Nephron (organoid): Measurements from ENCODE around the gene NMB.
A peak's percentile ranks its signal among the peaks of the same experiment; 100 is the strongest.

Experiments used
- H3K27ac Mint-ChIP-seq, 3 experiments: 2 replicates each; pipeline ENCODE4 v1.8.0; 2020; ENCODE audit warnings: mixed read lengths in 3 of 3, mild to moderate bottlenecking in 2 of 3, moderate library complexity in 1 of 3
- H3K27me3 Mint-ChIP-seq: 2 replicates; pipeline ENCODE4 v1.8.0; 2021; ENCODE audit warnings: low read depth, mild to moderate bottlenecking, moderate library complexity, mixed read lengths
- H3K36me3 Mint-ChIP-seq: 2 replicates; pipeline ENCODE4 v1.8.0; 2020; ENCODE audit warnings: low read depth, mixed read lengths
- H3K4me1 Mint-ChIP-seq: 2 replicates; pipeline ENCODE4 v1.8.0; 2020; ENCODE audit warnings: mixed read lengths
- H3K4me3 Mint-ChIP-seq, 3 experiments: 2 replicates each; pipeline ENCODE4 v1.8.0; 2020; ENCODE audit warnings: mild to moderate bottlenecking in 3 of 3, mixed read lengths in 3 of 3, moderate library complexity in 2 of 3
- H3K9me3 Mint-ChIP-seq: 2 replicates; pipeline ENCODE4 v1.8.0; 2020; ENCODE audit warnings: mixed read lengths
- CTCF ChIP-seq, 3 experiments: fragments of 200-600 bp; sonication (generic); IDR thresholded peaks; one replicate each; pipeline ENCODE4 v1.5.0; 2021; ENCODE audit warnings: antibody characterized with exemption in 3 of 3; ENCODE audit not compliant: unreplicated experiment in 3 of 3

The NMB gene

GRCh38 chr15:84658080-84658787, at the start of gene NMB:
Gene NMB (minus strand): TSS chr15:84658199. CDS start chr15:84658152, 47 bp downstream.
- H3K27ac Mint-ChIP-seq = peak within 1 kb of the TSS in 1 of 3 experiments; percentile 46
- no peaks in the 10 kb centered on the region for H3K27me3 Mint-ChIP-seq
- H3K4me1 Mint-ChIP-seq = peaks cover 24% of the 10 kb centered on the region
- H3K36me3 Mint-ChIP-seq = peaks cover 7% of the 10 kb centered on the region
- peak within 1 kb of the TSS; percentile 80 to 84 (median 83) for H3K4me3 Mint-ChIP-seq
- H3K9me3 Mint-ChIP-seq = no peaks in the 10 kb centered on the region
- TF ChIP-seq CTCF (IDR thresholded peaks at IDR 0.05; ENCODE audit: unreplicated experiment in 3 of 3) = peak; percentile 51 to 81 (median 72)

GRCh38 chr15:84703808-84704207, 45.8 kb upstream of the NMB start:
- no peaks in the 10 kb centered on the region for H3K9me3 Mint-ChIP-seq
- H3K27me3 Mint-ChIP-seq = no peaks in the 10 kb centered on the region
- no peak overlapping the region for H3K27ac Mint-ChIP-seq
- peaks cover 15% of the 10 kb centered on the region for H3K4me1 Mint-ChIP-seq
- TF ChIP-seq CTCF (IDR thresholded peaks at IDR 0.05; ENCODE audit: unreplicated experiment in 3 of 3) = no peak
- peaks cover 14% of the 10 kb centered on the region for H3K36me3 Mint-ChIP-seq
- H3K4me3 Mint-ChIP-seq = no peak overlapping the region

- no peak overlapping the region for H3K4me3 Mint-ChIP-seq
- peak overlapping the region in 2 of 3 experiments; percentile 10 to 32 for H3K27ac Mint-ChIP-seq
- H3K36me3 Mint-ChIP-seq = peaks cover 7% of the 10 kb centered on the region
- H3K4me1 Mint-ChIP-seq = peaks cover 15% of the 10 kb centered on the region
- H3K9me3 Mint-ChIP-seq = no peaks in the 10 kb centered on the region
- H3K27me3 Mint-ChIP-seq = no peaks in the 10 kb centered on the region
- TF ChIP-seq CTCF (IDR thresholded peaks at IDR 0.05; ENCODE audit: unreplicated experiment in 3 of 3) = no peak
Observed at GRCh38 chr15:84702961-84703482, 45.0 kb upstream of the NMB start.

GRCh38 chr15:84699538-84700191, 41.7 kb upstream of the NMB start:
- H3K36me3 Mint-ChIP-seq = no peaks in the 10 kb centered on the region
- peaks cover 11% of the 10 kb centered on the region for H3K4me1 Mint-ChIP-seq
- no peaks in the 10 kb centered on the region for H3K9me3 Mint-ChIP-seq
- TF ChIP-seq CTCF (IDR thresholded peaks at IDR 0.05; ENCODE audit: unreplicated experiment in 3 of 3) = no peak
- H3K4me3 Mint-ChIP-seq = no peak overlapping the region
- no peaks in the 10 kb centered on the region for H3K27me3 Mint-ChIP-seq
- peak overlapping the region in 1 of 3 experiments; percentile 12 for H3K27ac Mint-ChIP-seq

GRCh38 chr15:84697236-84697990, 39.4 kb upstream of the NMB start:
- TF ChIP-seq CTCF (IDR thresholded peaks at IDR 0.05; ENCODE audit: unreplicated experiment in 3 of 3) = no peak
- Mint-ChIP-seq H3K36me3 (no peaks in the 10 kb centered on the region), H3K4me1 (no peaks in the 10 kb centered on the region), H3K9me3 (no peaks in the 10 kb centered on the region), H3K27ac (no peak overlapping the region), H3K27me3 (no peaks in the 10 kb centered on the region), H3K4me3 (no peak overlapping the region)
